Stomach (tissue), 9 donors: ENCODE results near the gene PSMA5. TPM values are rescaled to one million over a fixed set of nuclear protein-coding genes. Genes with fewer than 3 reads are reported as not detected.

Source experiments
- DNase-seq, 2 donors: peaks; one replicate each; pipeline versions ENCODE4 v3.0.0 to v3.0.0-alpha.2; 2013 to 2019
- H3K27ac ChIP-seq, 5 donors: fragments of 200-600 bp in 4 of 5; sonication (generic) in 4 of 5; one replicate each; pipeline ENCODE4 v1.5.1; 2013 to 2019; ENCODE audit warnings: mild to moderate bottlenecking in 1 of 5, moderate library complexity in 1 of 5
- H3K27me3 ChIP-seq, 3 donors: fragments of 200-600 bp; sonication (generic); one replicate each; pipeline ENCODE4 v1.5.1; 2017 to 2019; ENCODE audit warnings: mixed run types in 1 of 3
- H3K36me3 ChIP-seq, 4 donors: fragments of 200-600 bp; sonication (generic); 1 replicate in 3 of 4; 2 replicates in 1 of 4; pipeline ENCODE4 v1.5.1; 2016 to 2019
- H3K4me1 ChIP-seq, 4 donors: fragments of 200-600 bp; sonication (generic); one replicate each; pipeline ENCODE4 v1.5.1; 2016 to 2019
- H3K4me3 ChIP-seq, 4 donors: fragments of 200-600 bp; sonication (generic) in 3 of 4; one replicate each; pipeline ENCODE4 v1.5.1; 2016 to 2019; ENCODE audit warnings: mild to moderate bottlenecking in 1 of 4
- H3K9me3 ChIP-seq, 4 donors: fragments of 200-600 bp; sonication (generic); one replicate each; pipeline ENCODE4 v1.5.1; 2016 to 2019
- EP300 ChIP-seq: sonication (generic); formaldehyde crosslinking; IDR thresholded peaks from one replicate; pipeline ENCODE4 v1.6.1; 2017; ENCODE audit warnings: antibody characterized with exemption
- POLR2A ChIP-seq, 4 donors: fragments of 450-650 bp; IDR thresholded peaks; one replicate each; pipeline ENCODE4 v1.6.1; 2016; ENCODE audit warnings: antibody characterized with exemption in 4 of 4, control low read depth in 2 of 4, mild to moderate bottlenecking in 1 of 4, moderate library complexity in 1 of 4
- POLR2AphosphoS5 ChIP-seq, 3 donors: sonication (generic); formaldehyde crosslinking; IDR thresholded peaks; one replicate each; pipeline ENCODE4 v1.6.1; 2016; ENCODE audit warnings: antibody characterized with exemption in 3 of 3
- WGBS, 5 donors: extraction: QIAGEN DNeasy Blood & Tissue Kit in 3 of 5; methylation state at CpG; one replicate each; pipeline versions ENCODE4 v1.1.5 to v1.1.7; 2013 to 2018; 5-methylcytosine and 5-hydroxymethylcytosine counted together
- intact Hi-C: fragments of 100-400 bp; cut with DNase I; formaldehyde crosslinking; loops from one replicate; pipeline ENCODE4 v1.15.1; 2023; ENCODE audit warnings: low total_unique reads
- polyA plus RNA-seq, 3 donors: library from polyadenylated mRNA; stranded (reverse); fragments of 200-250 nt; gene quantifications; one replicate each; pipeline ENCODE4 v1.2.3, GENCODE V29; 2013
- total RNA-seq, 5 donors: library from RNA; depleted of rRNA; stranded (reverse); fragments of >200 nt; gene quantifications; one replicate each; pipeline versions ENCODE4 v1.1.0 to v1.2.3, GENCODE V29; 2014 to 2016
- TF ChIP-seq, protein P1 (sequence below), 7 experiments: fragments of 450-650 bp in 4 of 7; fragments of 200-600 bp in 3 of 7; sonication (generic) in 3 of 7; IDR thresholded peaks; one replicate each; pipeline ENCODE4 v1.5.1; 2016 to 2019; ENCODE audit warnings: antibody characterized with exemption in 7 of 7, control low read depth in 2 of 7, mild to moderate bottlenecking in 1 of 7
- donor health status: healthy with polysubstance abuse.
- donor health status: Bipolar disorder and iron deficiency.
- donor health status: healthy.

Gene PSMA5
- total and polyA plus RNA-seq, 8 donors = 5.3 to 84.2 (median 38.2) TPM

- peaks cover 16 to 46% (median 42%) of the 10 kb centered on the region in 4 donors for H3K36me3 ChIP-seq
- H3K27me3 ChIP-seq = no peaks in the 10 kb centered on the region
- no peak overlapping the region for H3K27ac ChIP-seq
- H3K9me3 ChIP-seq = no peaks in the 10 kb centered on the region
- H3K4me3 ChIP-seq = no peak overlapping the region
- H3K4me1 ChIP-seq = peaks cover 13 to 43% (median 34%) of the 10 kb centered on the region in 4 donors
- intact Hi-C loops = loop anchor here (5.0 kb wide), 1 partner anchor 122 kb away; no protein-coding TSS in a partner anchor
- peak in 1 of 2 donors; percentile 85 for DNase-seq
- TF ChIP-seq, protein P1, sequence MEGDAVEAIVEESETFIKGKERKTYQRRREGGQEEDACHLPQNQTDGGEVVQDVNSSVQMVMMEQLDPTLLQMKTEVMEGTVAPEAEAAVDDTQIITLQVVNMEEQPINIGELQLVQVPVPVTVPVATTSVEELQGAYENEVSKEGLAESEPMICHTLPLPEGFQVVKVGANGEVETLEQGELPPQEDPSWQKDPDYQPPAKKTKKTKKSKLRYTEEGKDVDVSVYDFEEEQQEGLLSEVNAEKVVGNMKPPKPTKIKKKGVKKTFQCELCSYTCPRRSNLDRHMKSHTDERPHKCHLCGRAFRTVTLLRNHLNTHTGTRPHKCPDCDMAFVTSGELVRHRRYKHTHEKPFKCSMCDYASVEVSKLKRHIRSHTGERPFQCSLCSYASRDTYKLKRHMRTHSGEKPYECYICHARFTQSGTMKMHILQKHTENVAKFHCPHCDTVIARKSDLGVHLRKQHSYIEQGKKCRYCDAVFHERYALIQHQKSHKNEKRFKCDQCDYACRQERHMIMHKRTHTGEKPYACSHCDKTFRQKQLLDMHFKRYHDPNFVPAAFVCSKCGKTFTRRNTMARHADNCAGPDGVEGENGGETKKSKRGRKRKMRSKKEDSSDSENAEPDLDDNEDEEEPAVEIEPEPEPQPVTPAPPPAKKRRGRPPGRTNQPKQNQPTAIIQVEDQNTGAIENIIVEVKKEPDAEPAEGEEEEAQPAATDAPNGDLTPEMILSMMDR (IDR thresholded peaks at IDR 0.05) = peak in 5 of 7 experiments; percentile 29 to 70 (median 65)
- no peak for TF ChIP-seq POLR2A (IDR thresholded peaks at IDR 0.05)
- 20 to 36% (median 26%) methylated on average over 2 of the region's 2 CpGs for WGBS, 5 donors
Observed at GRCh38 chr1:109399326-109399957, 26.8 kb downstream of the PSMA5 start.

- H3K36me3 ChIP-seq = peaks cover 16 to 37% (median 34%) of the 10 kb centered on the region in 4 donors
- H3K9me3 ChIP-seq = no peaks in the 10 kb centered on the region
- peak in 1 of 2 donors; percentile 47 for DNase-seq
- WGBS, 5 donors = 28 to 44% (median 39%) methylated on average over 18 of the region's 18 CpGs
- peaks cover 22 to 52% (median 39%) of the 10 kb centered on the region in 4 donors for H3K4me1 ChIP-seq
- peak overlapping the region; percentile 65 to 89 (median 68) for H3K4me3 ChIP-seq
- intact Hi-C loops = loop anchor here (5.0 kb wide), 1 partner anchor 121 kb away; no protein-coding TSS in a partner anchor
- peak overlapping the region; percentile 56 to 90 (median 87) for H3K27ac ChIP-seq
- TF ChIP-seq POLR2A (IDR thresholded peaks at IDR 0.05) (no peak), POLR2AphosphoS5 (IDR thresholded peaks at IDR 0.05) (no peak), EP300 (no peak)
- TF ChIP-seq, protein P1 (IDR thresholded peaks at IDR 0.05) = no peak
- H3K27me3 ChIP-seq = no peaks in the 10 kb centered on the region
Observed at GRCh38 chr1:109398343-109399225, 27.7 kb downstream of the PSMA5 start.

GRCh38 chr1:109397581-109398342 lies 28.5 kb downstream of the PSMA5 start, which contains the start of gene SORT1:
Gene SORT1 (minus strand): TSS chr1:109397918. CDS start chr1:109397892, 26 bp downstream.
- TF ChIP-seq POLR2A (IDR thresholded peaks at IDR 0.05) (no peak), POLR2AphosphoS5 (IDR thresholded peaks at IDR 0.05) (peak in 2 of 3 donors; percentile 16 to 31)
- Histone ChIP-seq H3K9me3 (no peaks in the 10 kb centered on the region), H3K27ac (peak within 1 kb of the TSS; percentile 84 to 90 (median 87)), H3K36me3 (peaks cover 13 to 29% (median 26%) of the 10 kb centered on the region in 4 donors), H3K27me3 (no peaks in the 10 kb centered on the region), H3K4me3 (peak within 1 kb of the TSS; percentile 65 to 89 (median 68)), H3K4me1 (peaks cover 30 to 60% (median 43%) of the 10 kb centered on the region in 4 donors)
- intact Hi-C loops = loop anchor here (5.0 kb wide), 1 partner anchor 120 kb away; no protein-coding TSS in a partner anchor
- 0 to 1% (median 0%) methylated on average over 27 to 98 of the region's 98 CpGs for WGBS, 5 donors
- DNase-seq = peak; percentile 85 to 96

- peak in 1 of 2 donors; percentile 47 for DNase-seq
- peak overlapping the region; percentile 84 to 90 (median 87) for H3K27ac ChIP-seq
- TF ChIP-seq POLR2A (IDR thresholded peaks at IDR 0.05) (no peak), EP300 (no peak), POLR2AphosphoS5 (IDR thresholded peaks at IDR 0.05) (no peak)
- TF ChIP-seq, protein P1 (IDR thresholded peaks at IDR 0.05) = no peak
- WGBS, 5 donors = 2 to 6% (median 3%) methylated on average over 36 to 46 of the region's 46 CpGs
- H3K27me3 ChIP-seq = no peaks in the 10 kb centered on the region
- no peaks in the 10 kb centered on the region for H3K9me3 ChIP-seq
- intact Hi-C loops = loop anchor here (5.0 kb wide), 1 partner anchor 120 kb away; no protein-coding TSS in a partner anchor
- peaks cover 37 to 67% (median 51%) of the 10 kb centered on the region in 4 donors for H3K4me1 ChIP-seq
- peak overlapping the region; percentile 65 to 89 (median 68) for H3K4me3 ChIP-seq
- peaks cover 6 to 21% (median 18%) of the 10 kb centered on the region in 4 donors for H3K36me3 ChIP-seq
Observed at GRCh38 chr1:109396871-109397580, 29.2 kb downstream of the PSMA5 start.
